ENCODE data around the gene ANKAR. TPM values are rescaled to one million over a fixed set of nuclear protein-coding genes. Genes with fewer than 3 reads are reported as not detected.

Gene ANKAR
- total RNA-seq, 1 experiment from 2014 or later = 4.4 TPM

DNA sequence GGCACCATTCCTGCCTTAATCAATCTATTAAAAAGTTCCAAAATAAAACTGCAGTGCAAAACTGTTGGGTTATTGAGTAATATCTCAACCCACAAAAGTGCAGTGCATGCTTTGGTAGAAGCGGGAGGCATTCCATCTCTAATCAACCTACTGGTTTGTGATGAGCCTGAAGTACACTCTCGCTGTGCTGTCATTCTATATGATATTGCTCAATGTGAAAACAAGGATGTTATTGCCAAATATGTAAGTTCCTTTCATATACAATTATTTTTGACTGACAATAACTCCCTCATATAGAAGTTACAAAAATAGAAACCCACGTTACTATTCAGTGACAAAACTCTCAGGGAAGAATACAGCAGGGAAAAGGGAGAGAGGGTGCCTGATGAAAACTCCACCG, 45.1 kb downstream of the ANKAR start:
- Histone ChIP-seq H3K27me3 (ENCODE audit: control insufficient read depth, insufficient read depth, low read length) (no peaks in the 10 kb centered on the region), H3K4me3 (ENCODE audit: low read depth in 2 of 2, low read length in 2 of 2) (no peak overlapping the region), H3K9me3 (ENCODE audit: control insufficient read depth, insufficient read depth, low read depth, low read length) (no peaks in the 10 kb centered on the region), H3K36me3 (ENCODE audit: control insufficient read depth, insufficient read depth, low read length) (no peaks in the 10 kb centered on the region), H3K27ac (ENCODE audit: low read length) (no peak overlapping the region), H3K4me1 (ENCODE audit: control insufficient read depth, insufficient read depth, low read length) (no peaks in the 10 kb centered on the region)
- ATAC-seq = no peak
- TF ChIP-seq POLR2AphosphoS5 (IDR thresholded peaks at IDR 0.05; ENCODE audit: low read depth, low read length) (no peak), TCF7L2 (IDR thresholded peaks at IDR 0.05; ENCODE audit: low read depth, low read length) (no peak), SIN3A (IDR thresholded peaks at IDR 0.05; ENCODE audit: borderline replicate concordance, insufficient read depth, low read depth, low read length) (no peak)
- TF ChIP-seq, protein P1, sequence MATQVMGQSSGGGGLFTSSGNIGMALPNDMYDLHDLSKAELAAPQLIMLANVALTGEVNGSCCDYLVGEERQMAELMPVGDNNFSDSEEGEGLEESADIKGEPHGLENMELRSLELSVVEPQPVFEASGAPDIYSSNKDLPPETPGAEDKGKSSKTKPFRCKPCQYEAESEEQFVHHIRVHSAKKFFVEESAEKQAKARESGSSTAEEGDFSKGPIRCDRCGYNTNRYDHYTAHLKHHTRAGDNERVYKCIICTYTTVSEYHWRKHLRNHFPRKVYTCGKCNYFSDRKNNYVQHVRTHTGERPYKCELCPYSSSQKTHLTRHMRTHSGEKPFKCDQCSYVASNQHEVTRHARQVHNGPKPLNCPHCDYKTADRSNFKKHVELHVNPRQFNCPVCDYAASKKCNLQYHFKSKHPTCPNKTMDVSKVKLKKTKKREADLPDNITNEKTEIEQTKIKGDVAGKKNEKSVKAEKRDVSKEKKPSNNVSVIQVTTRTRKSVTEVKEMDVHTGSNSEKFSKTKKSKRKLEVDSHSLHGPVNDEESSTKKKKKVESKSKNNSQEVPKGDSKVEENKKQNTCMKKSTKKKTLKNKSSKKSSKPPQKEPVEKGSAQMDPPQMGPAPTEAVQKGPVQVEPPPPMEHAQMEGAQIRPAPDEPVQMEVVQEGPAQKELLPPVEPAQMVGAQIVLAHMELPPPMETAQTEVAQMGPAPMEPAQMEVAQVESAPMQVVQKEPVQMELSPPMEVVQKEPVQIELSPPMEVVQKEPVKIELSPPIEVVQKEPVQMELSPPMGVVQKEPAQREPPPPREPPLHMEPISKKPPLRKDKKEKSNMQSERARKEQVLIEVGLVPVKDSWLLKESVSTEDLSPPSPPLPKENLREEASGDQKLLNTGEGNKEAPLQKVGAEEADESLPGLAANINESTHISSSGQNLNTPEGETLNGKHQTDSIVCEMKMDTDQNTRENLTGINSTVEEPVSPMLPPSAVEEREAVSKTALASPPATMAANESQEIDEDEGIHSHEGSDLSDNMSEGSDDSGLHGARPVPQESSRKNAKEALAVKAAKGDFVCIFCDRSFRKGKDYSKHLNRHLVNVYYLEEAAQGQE (IDR thresholded peaks at IDR 0.05; ENCODE audit: insufficient read depth in 1 of 2, low read depth in 2 of 2, low read length in 1 of 2) = no peak
- TF ChIP-seq, protein P2, sequence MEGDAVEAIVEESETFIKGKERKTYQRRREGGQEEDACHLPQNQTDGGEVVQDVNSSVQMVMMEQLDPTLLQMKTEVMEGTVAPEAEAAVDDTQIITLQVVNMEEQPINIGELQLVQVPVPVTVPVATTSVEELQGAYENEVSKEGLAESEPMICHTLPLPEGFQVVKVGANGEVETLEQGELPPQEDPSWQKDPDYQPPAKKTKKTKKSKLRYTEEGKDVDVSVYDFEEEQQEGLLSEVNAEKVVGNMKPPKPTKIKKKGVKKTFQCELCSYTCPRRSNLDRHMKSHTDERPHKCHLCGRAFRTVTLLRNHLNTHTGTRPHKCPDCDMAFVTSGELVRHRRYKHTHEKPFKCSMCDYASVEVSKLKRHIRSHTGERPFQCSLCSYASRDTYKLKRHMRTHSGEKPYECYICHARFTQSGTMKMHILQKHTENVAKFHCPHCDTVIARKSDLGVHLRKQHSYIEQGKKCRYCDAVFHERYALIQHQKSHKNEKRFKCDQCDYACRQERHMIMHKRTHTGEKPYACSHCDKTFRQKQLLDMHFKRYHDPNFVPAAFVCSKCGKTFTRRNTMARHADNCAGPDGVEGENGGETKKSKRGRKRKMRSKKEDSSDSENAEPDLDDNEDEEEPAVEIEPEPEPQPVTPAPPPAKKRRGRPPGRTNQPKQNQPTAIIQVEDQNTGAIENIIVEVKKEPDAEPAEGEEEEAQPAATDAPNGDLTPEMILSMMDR (IDR thresholded peaks at IDR 0.05) = no peak
- no TSS peak for BruUV-seq (replicated peaks)
- ChIA-PET POLR2A (no interaction called here), CTCF (no interaction called here)
- in situ Hi-C loops (cut with HindIII; ENCODE audit: low pct_unique_long_range_greater_than_20kb, low sequenced_read_pairs) (no loop called here), intact Hi-C loops (cut with micrococcal nuclease; ENCODE audit: unreplicated experiment) (no loop called here)
- DNase-seq (ENCODE audit: low read depth, low spot score) = no peak

DNA sequence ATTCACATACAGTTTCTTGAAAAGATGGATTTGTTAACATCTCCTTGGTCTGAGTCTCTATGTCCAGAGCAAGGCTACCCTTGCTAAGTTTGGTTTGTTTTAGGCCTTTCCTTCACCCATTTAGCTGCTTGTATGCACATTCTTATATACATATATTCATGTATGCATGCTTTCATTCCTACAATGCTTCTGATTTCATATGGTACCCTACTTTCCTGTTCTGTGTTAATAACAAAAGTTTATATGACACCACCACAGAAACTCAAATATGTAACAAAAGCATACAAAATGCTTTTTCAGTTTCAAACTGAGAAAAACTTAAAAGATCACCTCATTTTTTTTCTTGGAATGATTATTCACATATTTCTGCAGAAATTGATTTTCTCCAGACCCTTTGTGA, 48.7 kb downstream of the ANKAR start:
- no peak overlapping the region for H3K27ac ChIP-seq (ENCODE audit: low read length)
- TF ChIP-seq, protein P1 (IDR thresholded peaks at IDR 0.05; ENCODE audit: insufficient read depth in 1 of 2, low read depth in 2 of 2, low read length in 1 of 2) = no peak
- TF ChIP-seq POLR2AphosphoS5 (IDR thresholded peaks at IDR 0.05; ENCODE audit: low read depth, low read length) (no peak), TCF7L2 (IDR thresholded peaks at IDR 0.05; ENCODE audit: low read depth, low read length) (no peak), SIN3A (IDR thresholded peaks at IDR 0.05; ENCODE audit: borderline replicate concordance, insufficient read depth, low read depth, low read length) (no peak)
- TF ChIP-seq, protein P2 (IDR thresholded peaks at IDR 0.05) = no peak
- ChIA-PET POLR2A (no interaction called here), CTCF (no interaction called here)
- H3K27me3 ChIP-seq (ENCODE audit: control insufficient read depth, insufficient read depth, low read length) = no peaks in the 10 kb centered on the region
- H3K4me1 ChIP-seq (ENCODE audit: control insufficient read depth, insufficient read depth, low read length) = no peaks in the 10 kb centered on the region
- ATAC-seq (no peak), DNase-seq (ENCODE audit: low read depth, low spot score) (no peak)
- H3K4me3 ChIP-seq (ENCODE audit: low read depth in 2 of 2, low read length in 2 of 2) = no peak overlapping the region
- in situ Hi-C loops (cut with HindIII; ENCODE audit: low pct_unique_long_range_greater_than_20kb, low sequenced_read_pairs) = no loop called here
- H3K36me3 ChIP-seq (ENCODE audit: control insufficient read depth, insufficient read depth, low read length) = no peaks in the 10 kb centered on the region
- no peaks in the 10 kb centered on the region for H3K9me3 ChIP-seq (ENCODE audit: control insufficient read depth, insufficient read depth, low read depth, low read length)
- BruUV-seq (replicated peaks) = no TSS peak
- intact Hi-C loops (cut with micrococcal nuclease; ENCODE audit: unreplicated experiment) = no loop called here

Other genes starting within 250 kb of the ANKAR start
- 58.3 TPM for gene WDR75, start 233.2 kb upstream of the ANKAR start, total RNA-seq (2021; ENCODE audit: unreplicated experiment)
- 0.74 TPM for gene SLC40A1, start 93.9 kb upstream of the ANKAR start, total RNA-seq (2021; ENCODE audit: unreplicated experiment)
- 30.3 TPM for gene ASNSD1, start 13.2 kb upstream of the ANKAR start, total RNA-seq (2021; ENCODE audit: unreplicated experiment)
- 6.3 TPM for gene OSGEPL1, start 88.1 kb downstream of the ANKAR start, total RNA-seq (2021; ENCODE audit: unreplicated experiment)
- 42.4 TPM for gene ORMDL1, start 109.7 kb downstream of the ANKAR start, total RNA-seq (2021; ENCODE audit: unreplicated experiment)
- 47.0 TPM for gene PMS1, start 109.8 kb downstream of the ANKAR start, total RNA-seq (2021; ENCODE audit: unreplicated experiment)

Data from Panc1 (cell line).